HepG2 (cell line): Measurements from ENCODE around the gene EDC3. TPM values are rescaled to one million over a fixed set of nuclear protein-coding genes. Genes with fewer than 3 reads are reported as not detected.

ENCODE experiments used
- BORCS8-MEF2B ChIP-seq: sonication (generic); formaldehyde crosslinking; IDR thresholded peaks from 2 replicates; pipeline ENCODE4 v1.8.0; 2022; ENCODE audit warnings: mild to moderate bottlenecking, missing genetic modification reagents
- CEBPB ChIP-seq: IDR thresholded peaks from 2 replicates; pipeline ENCODE4 v1.6.1; 2011; ENCODE audit warnings: low read depth, low read length, improper control_type of control experiment, borderline replicate concordance
- EHMT2 ChIP-seq: fragments of 200-600 bp; sonication (generic); IDR thresholded peaks from 2 replicates; pipeline ENCODE4 v1.7.0; 2017; ENCODE audit warnings: antibody characterized with exemption, low read depth, low read length, borderline replicate concordance
- KLF12 ChIP-seq: sonication (generic); formaldehyde crosslinking; IDR thresholded peaks from 2 replicates; pipeline ENCODE4 v1.4.0; 2020; ENCODE audit warnings: missing genetic modification reagents, borderline replicate concordance
- KLF15 ChIP-seq: sonication (generic); formaldehyde crosslinking; IDR thresholded peaks from 2 replicates; pipeline ENCODE4 v1.8.1; 2023; ENCODE audit warnings: borderline replicate concordance, mild to moderate bottlenecking, inconsistent platforms, missing genetic modification reagents, mixed read lengths
- MAFG ChIP-seq: sonication (generic); formaldehyde crosslinking; IDR thresholded peaks from 2 replicates; pipeline ENCODE4 v1.5.1; 2020; ENCODE audit warnings: mild to moderate bottlenecking, missing genetic modification reagents
- NFE2 ChIP-seq: sonication (generic); formaldehyde crosslinking; IDR thresholded peaks from 2 replicates; pipeline ENCODE4 v1.4.0; 2020; ENCODE audit warnings: missing genetic modification reagents
- NR2F2 ChIP-seq: IDR thresholded peaks from 2 replicates; pipeline ENCODE4 v1.6.1; 2012; ENCODE audit warnings: low read depth, inconsistent platforms, borderline replicate concordance
- PCBP1 ChIP-seq: fragments of 200-400 bp; formaldehyde crosslinking; IDR thresholded peaks from 2 replicates; pipeline ENCODE4 v1.6.1; 2017; ENCODE audit warnings: mild to moderate bottlenecking, low read depth, low read length, borderline replicate concordance
- RERE ChIP-seq: IDR thresholded peaks from 2 replicates; pipeline ENCODE4 v1.6.1; 2016; ENCODE audit warnings: low read depth, missing genetic modification reagents, missing compliant biosample characterization
- TAF1 ChIP-seq: sonication (generic); formaldehyde crosslinking; IDR thresholded peaks from 2 replicates; pipeline ENCODE4 v1.4.0; 2020; ENCODE audit warnings: missing genetic modification reagents
- TARDBP ChIP-seq: sonication (generic); formaldehyde crosslinking; IDR thresholded peaks from 2 replicates; pipeline ENCODE4 v1.8.0; 2022; ENCODE audit warnings: mild to moderate bottlenecking, missing genetic modification reagents
- UBTF ChIP-seq: sonication (generic); formaldehyde crosslinking; IDR thresholded peaks from 2 replicates; pipeline ENCODE4 v1.4.0; 2020; ENCODE audit warnings: mild to moderate bottlenecking, missing genetic modification reagents
- YEATS2 ChIP-seq: sonication (generic); formaldehyde crosslinking; IDR thresholded peaks from 2 replicates; pipeline ENCODE4 v1.4.0; 2020; ENCODE audit warnings: missing genetic modification reagents, borderline replicate concordance
- ZNF616 ChIP-seq: sonication (generic); formaldehyde crosslinking; IDR thresholded peaks from 2 replicates; pipeline ENCODE4 v1.5.0; 2020; ENCODE audit warnings: low read depth, mild to moderate bottlenecking, missing genetic modification reagents
- ZNF777 ChIP-seq: sonication (generic); formaldehyde crosslinking; IDR thresholded peaks from 2 replicates; pipeline ENCODE4 v1.4.0; 2020; ENCODE audit warnings: missing genetic modification reagents
- polyA plus RNA-seq, 8 experiments: library from polyadenylated mRNA; depleted of rRNA in 3 of 8; stranded (reverse) in 7 of 8; unstranded in 1 of 8; fragments of >200 nt; fragmentation: Illumina TruSeq in 4 of 8; extraction: Trizol in 4 of 8; gene quantifications; 2 replicates each; pipeline versions ENCODE4 v1.2.1 to v1.2.3, GENCODE V29; 2011 to 2016; ENCODE audit warnings: low read depth in 4 of 8, missing spikeins in 1 of 8, mixed read lengths in 1 of 8; ENCODE audit not compliant: insufficient read depth in 1 of 8
- total RNA-seq, 5 experiments: library from RNA; depleted of rRNA; stranded (reverse); fragments of >200 nt; fragmentation: Illumina TruSeq; extraction: Trizol; gene quantifications; 2 replicates each; pipeline ENCODE4 v1.2.3, GENCODE V29; 2016; ENCODE audit warnings: low read depth in 1 of 5
- TF ChIP-seq, protein P1 (sequence below): sonication (generic); formaldehyde crosslinking; IDR thresholded peaks from 2 replicates; pipeline ENCODE4 v1.5.1; 2020; ENCODE audit warnings: missing genetic modification reagents, mild to moderate bottlenecking, borderline replicate concordance
- TF ChIP-seq, protein P2 (sequence below), 2 experiments: fragments of 450-650 bp in 1 of 2; sonication (generic) in 1 of 2; formaldehyde crosslinking; IDR thresholded peaks; 2 replicates each; pipeline versions ENCODE4 v1.5.0 to v1.8.0; 2020 to 2022; ENCODE audit warnings: mild to moderate bottlenecking in 1 of 2, missing genetic modification reagents in 1 of 2

Gene EDC3
- total and polyA plus RNA-seq, 2 of the 13 experiments (the other 11 are each of a cell fraction or from before 2014, with no cell fraction given) = 17.4 to 32.0 TPM

- peak; percentile 56; the same call in 1 of the 2 replicates for TF ChIP-seq UBTF (CRISPR knock-in tag)
- TF ChIP-seq NFE2 = no peak
- TF ChIP-seq, protein P1, sequence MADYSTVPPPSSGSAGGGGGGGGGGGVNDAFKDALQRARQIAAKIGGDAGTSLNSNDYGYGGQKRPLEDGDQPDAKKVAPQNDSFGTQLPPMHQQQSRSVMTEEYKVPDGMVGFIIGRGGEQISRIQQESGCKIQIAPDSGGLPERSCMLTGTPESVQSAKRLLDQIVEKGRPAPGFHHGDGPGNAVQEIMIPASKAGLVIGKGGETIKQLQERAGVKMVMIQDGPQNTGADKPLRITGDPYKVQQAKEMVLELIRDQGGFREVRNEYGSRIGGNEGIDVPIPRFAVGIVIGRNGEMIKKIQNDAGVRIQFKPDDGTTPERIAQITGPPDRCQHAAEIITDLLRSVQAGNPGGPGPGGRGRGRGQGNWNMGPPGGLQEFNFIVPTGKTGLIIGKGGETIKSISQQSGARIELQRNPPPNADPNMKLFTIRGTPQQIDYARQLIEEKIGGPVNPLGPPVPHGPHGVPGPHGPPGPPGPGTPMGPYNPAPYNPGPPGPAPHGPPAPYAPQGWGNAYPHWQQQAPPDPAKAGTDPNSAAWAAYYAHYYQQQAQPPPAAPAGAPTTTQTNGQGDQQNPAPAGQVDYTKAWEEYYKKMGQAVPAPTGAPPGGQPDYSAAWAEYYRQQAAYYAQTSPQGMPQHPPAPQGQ (CRISPR knock-in tag) = no peak
- no peak for TF ChIP-seq ZNF616 (CRISPR knock-in tag)
- peak; percentile 97; the same call in 1 of the 2 replicates for TF ChIP-seq KLF12 (CRISPR knock-in tag)
- TF ChIP-seq ZNF777 (CRISPR knock-in tag) = no peak
- no peak for TF ChIP-seq RERE
- TF ChIP-seq TARDBP (CRISPR knock-in tag) = peak; percentile 53; the same call in 1 of the 2 replicates
- TF ChIP-seq CEBPB = no peak
- TF ChIP-seq, protein P2, sequence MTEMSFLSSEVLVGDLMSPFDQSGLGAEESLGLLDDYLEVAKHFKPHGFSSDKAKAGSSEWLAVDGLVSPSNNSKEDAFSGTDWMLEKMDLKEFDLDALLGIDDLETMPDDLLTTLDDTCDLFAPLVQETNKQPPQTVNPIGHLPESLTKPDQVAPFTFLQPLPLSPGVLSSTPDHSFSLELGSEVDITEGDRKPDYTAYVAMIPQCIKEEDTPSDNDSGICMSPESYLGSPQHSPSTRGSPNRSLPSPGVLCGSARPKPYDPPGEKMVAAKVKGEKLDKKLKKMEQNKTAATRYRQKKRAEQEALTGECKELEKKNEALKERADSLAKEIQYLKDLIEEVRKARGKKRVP (CRISPR knock-in tag; IDR thresholded peaks at IDR 0.05) = 0 out of 4 replicates have a peak, but pooled peaks of 1 of the 2 experiments have one; percentile 33
- TF ChIP-seq EHMT2 = no peak
- TF ChIP-seq TAF1 (CRISPR knock-in tag) = peak; percentile 62
- TF ChIP-seq PCBP1 = no peak
- peak; percentile 98 for TF ChIP-seq YEATS2
- TF ChIP-seq BORCS8-MEF2B = peak; percentile 66
- TF ChIP-seq MAFG (CRISPR knock-in tag) = no peak
- no peak for TF ChIP-seq NR2F2
- peak; percentile 30; the same call in 1 of the 2 replicates for TF ChIP-seq KLF15
Measured at GRCh38 chr15:74695597-74696397, at the start of gene EDC3 (continued).
